HG02870 (cell line): ENCODE measurements around the gene CHFR.
"Not testable (repeated sequence)": the region's sequence is repeated elsewhere in the genome, so short reads cannot be mapped to it uniquely, and the experiment has no call there.

ENCODE experiments used
- ATAC-seq: cut with Tn5 transposase; IDR thresholded peaks from one replicate; pipeline ENCODE4 v1.9.1; 2021; ENCODE audit warnings: mild to moderate bottlenecking, moderate library complexity; ENCODE audit not compliant: unreplicated experiment

CHFR gene

GRCh38 chr12:132813443-132813842 lies 74.0 kb downstream of the CHFR start:
- no peak for ATAC-seq

DNA sequence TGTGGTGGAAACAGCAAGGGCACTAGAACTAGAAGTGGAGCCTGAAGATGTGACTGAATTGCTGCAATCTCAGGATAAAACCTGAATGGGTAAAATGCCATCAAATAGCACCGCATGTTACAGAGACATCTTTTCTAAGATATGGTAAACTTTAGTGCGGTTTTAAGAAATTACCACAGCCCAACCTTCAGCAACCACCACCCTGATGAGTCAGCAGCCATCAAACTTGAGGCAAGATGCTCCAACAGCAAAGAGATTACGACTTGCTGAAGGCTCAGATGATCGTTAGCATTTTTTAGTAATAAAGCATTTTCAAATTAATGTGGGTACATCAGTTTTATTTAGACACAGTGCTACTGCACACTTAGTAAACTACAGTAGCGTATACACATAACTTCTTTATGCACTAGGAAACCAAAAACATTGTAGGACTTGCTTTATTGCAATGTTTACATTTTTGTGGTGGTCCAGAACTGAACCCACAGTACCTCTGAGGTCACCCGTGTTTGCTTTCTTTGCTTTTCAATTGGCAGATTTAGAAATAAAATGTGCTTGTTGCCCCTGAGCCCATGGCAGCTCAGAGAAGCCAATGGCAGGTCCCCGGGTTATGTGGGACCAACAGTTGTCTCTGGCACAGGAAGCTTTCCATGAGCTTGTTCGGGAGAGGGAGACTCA lies 74.6 kb downstream of the CHFR start:
- no peak for ATAC-seq

GRCh38 chr12:132809391-132809790 lies 78.0 kb downstream of the CHFR start:
- ATAC-seq = not testable (repeated sequence)

- no peak for ATAC-seq
These were observed 79.9 kb downstream of the CHFR start for GRCh38 chr12:132807295-132808092.

GRCh38 chr12:132806857-132807256 lies 80.5 kb downstream of the CHFR start:
- ATAC-seq = no peak

DNA sequence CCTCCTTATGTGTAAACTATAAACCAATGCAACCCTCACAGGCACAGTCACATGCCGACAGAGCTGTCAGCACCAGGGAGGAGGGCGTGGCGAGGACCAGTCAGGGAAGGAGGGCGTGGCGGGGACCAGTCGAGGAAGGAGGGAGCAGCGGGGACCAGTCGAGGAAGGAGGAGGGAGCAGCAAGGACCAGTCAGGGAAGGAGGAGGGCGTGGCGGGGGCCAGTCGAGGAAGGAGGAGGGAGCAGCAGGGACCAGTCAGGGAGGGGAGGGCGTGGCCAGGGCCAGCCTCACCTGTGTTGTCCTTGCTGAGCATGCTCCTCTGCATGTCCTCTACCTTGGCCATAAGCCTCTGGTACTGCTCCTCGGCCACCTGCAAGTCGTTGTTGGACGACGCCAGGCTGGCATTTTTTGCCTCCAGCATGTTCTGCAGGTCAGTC lies 83.0 kb downstream of the CHFR start:
- no peak for ATAC-seq

DNA sequence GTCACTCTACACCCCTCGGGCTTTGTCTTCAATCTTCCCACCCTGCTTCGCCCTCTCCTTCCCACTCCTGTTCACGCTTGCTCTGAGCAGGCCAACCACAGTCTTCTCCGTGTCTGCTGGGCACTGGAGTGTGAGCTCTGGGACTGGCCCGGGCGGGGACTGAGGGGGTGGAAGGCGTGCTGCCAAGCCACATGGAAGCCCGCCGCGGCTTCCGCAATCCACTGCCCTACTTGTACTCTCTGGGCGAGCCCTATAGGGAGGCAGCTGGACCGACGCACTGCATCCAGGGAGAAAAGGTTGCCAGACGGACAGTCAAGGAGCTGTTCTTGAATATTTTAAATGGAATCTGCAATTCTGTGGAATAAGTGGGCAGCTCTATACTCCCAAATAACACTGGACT lies 83.5 kb downstream of the CHFR start:
- ATAC-seq = no peak

DNA sequence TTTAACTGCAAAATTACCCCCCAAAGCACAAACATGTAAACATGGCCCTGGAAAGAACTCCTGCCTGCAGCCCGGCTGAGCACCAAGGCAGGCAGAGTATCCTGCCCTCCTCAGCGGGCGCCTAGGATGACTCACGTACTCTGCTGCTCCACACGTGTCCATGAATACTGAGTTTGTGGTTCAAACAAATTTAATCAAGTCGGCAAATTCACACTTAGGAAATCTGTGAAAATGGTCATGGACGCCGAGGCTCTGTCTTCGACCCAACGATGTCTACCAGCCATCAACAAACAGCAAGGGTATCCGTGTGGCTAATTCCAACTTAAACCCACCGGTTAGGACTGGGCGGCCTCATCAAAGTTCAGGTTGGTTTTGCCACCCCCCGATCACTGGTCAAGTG lies 84.3 kb downstream of the CHFR start:
- no peak for ATAC-seq

DNA sequence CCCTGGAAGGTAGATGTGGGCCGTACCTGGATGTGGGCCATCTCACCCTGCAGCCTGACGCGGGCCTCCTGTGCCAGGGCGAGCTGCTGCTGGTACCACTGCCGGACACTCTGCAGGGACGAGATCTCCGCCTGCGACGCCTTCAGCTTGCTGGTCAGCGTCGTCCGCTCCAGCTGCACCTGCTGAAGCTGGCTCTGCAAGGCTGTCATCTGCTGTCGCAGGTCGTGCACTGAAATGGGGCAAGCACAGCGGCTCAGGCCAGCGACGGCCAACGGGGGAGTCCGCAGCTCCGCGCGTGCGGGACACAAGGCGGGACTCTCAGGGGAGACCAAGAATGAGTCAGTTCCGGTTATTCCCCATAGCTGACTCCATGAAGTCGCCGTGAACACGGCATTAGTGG lies 85.7 kb downstream of the CHFR start:
- no peak for ATAC-seq

DNA sequence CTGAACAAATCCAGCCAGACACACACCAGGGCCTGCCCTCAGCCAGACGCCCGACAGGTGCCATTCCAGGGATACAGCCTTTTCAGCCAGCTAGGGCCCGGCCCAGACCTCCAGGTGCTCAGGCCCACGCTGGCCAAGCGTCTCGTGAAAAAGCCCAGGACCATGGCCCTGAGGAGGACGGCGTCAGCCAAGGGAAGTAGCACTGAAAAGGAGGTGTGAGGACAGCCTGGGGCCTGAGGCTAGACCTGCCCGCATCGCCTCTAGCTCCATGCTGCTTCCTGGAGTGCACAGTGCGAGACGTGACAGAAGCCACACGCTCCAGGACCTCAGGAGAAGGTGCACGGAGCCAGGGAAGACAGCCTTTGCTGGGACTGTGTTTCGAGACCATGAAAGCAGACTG lies 88.6 kb downstream of the CHFR start:
- ATAC-seq = no peak

DNA sequence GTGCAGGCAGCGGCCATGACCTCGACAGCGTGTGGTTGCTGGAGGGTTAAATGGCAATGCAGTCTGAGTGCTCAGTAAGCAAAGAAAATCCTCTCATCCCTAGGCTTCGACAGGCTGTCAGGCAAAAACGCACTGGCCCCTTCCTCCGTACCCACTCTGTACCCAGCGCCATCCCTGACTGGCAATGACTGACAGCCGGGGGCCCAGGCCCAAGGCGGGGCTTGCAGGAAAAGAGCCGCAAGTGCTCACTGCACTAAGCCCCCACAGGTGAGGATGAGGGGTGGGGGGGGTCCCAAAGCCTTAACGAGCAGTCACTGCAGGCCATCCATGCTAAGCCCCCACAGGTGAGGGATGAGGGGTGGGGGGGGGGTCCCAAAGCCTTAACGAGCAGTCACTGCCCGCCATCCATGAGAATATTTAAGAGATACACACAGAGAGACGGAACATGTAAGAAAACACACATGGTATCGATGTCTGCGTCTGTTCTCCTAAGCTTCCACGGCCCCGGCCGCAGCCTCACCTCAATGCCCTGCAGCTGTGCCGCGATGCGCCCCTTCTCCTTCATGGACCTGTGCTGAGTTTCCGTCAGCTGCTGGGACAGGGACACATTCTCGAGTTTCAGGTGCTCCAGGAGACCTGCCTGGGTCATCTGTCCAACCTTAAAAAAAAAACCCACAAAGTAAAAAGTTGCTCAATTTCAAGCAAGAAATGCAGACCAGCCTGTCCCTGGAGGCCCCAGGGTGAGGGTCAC lies 89.4 kb downstream of the CHFR start:
- ATAC-seq = no peak

- no peak for ATAC-seq
These were observed 91.6 kb downstream of the CHFR start for GRCh38 chr12:132795847-132796246.

- ATAC-seq = not testable (repeated sequence)
These were observed 95.5 kb downstream of the CHFR start for GRCh38 chr12:132791940-132792339.

- ATAC-seq = no peak
These were observed 98.3 kb downstream of the CHFR start for GRCh38 chr12:132789099-132789471.

- no peak for ATAC-seq
These were observed 98.9 kb downstream of the CHFR start for GRCh38 chr12:132788375-132789098.

DNA sequence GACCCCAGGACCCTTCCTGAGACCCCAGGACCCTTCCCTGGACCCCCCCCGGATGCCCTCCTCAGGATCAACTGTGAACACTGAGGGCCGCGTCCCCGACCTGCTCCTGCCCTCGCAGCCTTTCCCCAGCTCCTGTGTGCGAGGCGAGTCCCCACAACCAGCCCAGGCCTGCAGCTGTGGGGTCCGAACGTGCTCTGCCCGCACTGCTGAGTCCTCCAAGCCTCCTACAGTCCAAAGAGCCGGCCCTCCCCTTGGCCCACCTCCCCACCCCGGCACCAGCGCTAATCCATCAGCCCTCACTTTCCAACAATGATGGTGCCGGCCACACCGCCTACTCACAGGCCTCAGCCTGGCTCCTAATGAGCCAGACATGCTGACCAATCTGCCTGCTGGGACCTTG lies 99.5 kb downstream of the CHFR start:
- no peak for ATAC-seq

GRCh38 chr12:132786192-132786591 lies 101.2 kb downstream of the CHFR start:
- no peak for ATAC-seq

DNA sequence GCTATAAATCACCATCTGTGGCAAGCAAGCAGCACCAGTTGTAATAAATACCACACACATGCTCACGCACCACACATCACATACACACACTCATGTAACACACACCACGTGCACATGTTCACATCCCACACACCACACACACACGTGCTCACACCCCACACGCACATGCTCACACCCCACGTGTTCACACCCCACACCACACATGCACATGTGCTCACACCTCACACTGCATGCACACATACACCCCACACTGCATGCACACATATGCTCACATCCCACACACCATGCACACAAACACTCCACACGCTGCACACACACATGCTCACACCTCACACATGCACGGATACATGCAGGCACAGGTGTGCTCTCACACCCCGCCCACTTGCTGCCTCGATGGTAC lies 102.8 kb downstream of the CHFR start:
- no peak for ATAC-seq

DNA sequence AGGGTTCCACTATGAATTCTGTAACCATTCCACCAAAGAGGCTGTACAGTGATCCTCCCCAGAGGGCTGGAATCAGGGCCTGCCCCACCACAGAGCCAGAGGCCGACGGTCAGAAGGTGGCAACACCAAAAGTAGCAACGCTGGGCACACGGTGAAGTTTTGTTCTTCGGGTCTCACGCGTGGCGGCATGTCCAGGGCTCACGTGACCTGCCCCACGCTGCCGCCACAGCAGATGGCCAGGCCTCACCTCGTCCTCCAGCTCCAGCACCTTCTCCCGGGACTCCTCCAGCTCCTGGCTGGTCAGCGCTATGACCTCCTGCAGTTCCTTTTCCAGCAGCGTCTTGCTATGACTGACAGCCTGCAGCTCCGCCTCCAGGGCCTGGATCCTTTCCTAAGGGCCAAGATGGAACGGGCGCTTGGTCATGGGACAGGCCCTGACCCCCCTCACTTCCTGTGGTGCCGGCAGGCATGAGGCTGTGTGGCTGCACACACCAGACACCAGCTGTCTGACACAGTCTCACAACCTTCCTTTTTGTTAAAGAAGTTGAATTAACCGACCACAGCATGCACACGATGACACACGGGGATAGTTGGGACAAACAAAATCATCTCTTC lies 103.4 kb downstream of the CHFR start:
- ATAC-seq = no peak
